B cell (primary cell): ENCODE measurements around the gene KSR2.

ENCODE experiments used
- CTCF ChIP-seq: fragments of 200-600 bp; IDR thresholded peaks from one replicate; pipeline ENCODE4 v1.8.0; 2022; ENCODE audit warnings: antibody characterized with exemption, mild to moderate bottlenecking
- EZH2 ChIP-seq: IDR thresholded peaks from 2 replicates; pipeline ENCODE4 v1.6.1; 2012; ENCODE audit warnings: borderline replicate concordance, low read depth, mild to moderate bottlenecking, moderate library complexity, low read length; ENCODE audit not compliant: insufficient read depth, poor library complexity, severe bottlenecking

- TF ChIP-seq CTCF (no peak), EZH2 (no peak)
These were observed 149.6 kb downstream of the KSR2 start for GRCh38 chr12:117819160-117819559.
